Left renal cortex interstitium (tissue), 4 donors: ENCODE measurements around the gene HPS4. TPM values are rescaled to one million over a fixed set of nuclear protein-coding genes. Genes with fewer than 3 reads are reported as not detected.

ENCODE experiments used
- DNase-seq, 4 donors: peaks; one replicate each; pipeline ENCODE4 v3.0.0-alpha.2; 2013; ENCODE audit warnings: low read depth in 4 of 4, low spot score in 2 of 4, missing footprints in 1 of 4
- polyA plus RNA-seq, 4 donors: library from polyadenylated mRNA; unstranded; fragments of 120-200 nt; gene quantifications; one replicate each; pipeline ENCODE4 v1.2.1, GENCODE V29; 2013; ENCODE audit not compliant: insufficient read length in 4 of 4

The HPS4 gene
- polyA plus RNA-seq, 4 donors, result 27.8 to 42.2 (median 36.5) TPM

DNA sequence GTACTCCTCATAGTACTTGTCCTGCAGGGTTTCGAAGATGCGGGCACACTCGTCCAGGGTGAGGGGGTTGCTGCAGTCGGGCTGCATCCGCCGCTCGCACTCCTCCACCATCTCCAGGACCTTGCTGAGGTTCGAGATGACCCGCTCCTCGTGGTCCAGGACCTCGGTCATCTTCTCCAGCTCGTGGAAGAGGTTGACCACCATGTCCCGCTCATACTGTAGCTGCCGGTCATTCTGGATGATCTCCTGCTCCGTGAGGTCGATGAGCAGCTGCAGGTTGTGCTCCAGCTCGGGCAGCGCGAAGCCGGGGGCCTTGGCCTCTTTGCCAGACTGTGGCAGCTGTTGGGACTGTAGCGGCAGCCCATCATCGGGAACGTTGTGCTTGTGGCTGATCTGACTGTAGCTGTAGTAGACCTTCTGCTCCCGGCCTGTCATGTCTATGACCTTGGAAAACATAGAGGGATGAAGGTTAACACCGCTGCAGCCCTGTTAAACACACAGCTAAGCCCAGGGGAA, 15.7 kb upstream of the HPS4 start:
- no peak for DNase-seq

DNA sequence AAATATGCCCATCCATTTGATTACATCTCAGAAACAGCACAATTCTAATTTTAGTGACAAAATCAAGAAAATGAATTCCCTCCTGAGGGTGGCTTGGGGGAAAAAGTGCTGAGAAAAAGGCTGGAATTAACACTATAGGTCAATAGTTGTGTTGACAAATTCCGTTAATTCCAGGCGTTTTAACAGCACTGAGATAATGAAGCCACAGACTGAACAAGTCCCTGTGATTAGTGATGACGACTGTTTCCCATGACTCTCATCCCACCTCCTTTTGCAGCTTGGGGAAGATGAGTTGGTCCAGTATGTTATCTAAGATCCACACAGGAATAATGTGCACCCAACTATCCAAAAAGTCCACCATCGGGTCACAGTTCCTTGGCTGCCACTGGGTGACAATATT, 12.9 kb upstream of the HPS4 start:
- no peak for DNase-seq

DNA sequence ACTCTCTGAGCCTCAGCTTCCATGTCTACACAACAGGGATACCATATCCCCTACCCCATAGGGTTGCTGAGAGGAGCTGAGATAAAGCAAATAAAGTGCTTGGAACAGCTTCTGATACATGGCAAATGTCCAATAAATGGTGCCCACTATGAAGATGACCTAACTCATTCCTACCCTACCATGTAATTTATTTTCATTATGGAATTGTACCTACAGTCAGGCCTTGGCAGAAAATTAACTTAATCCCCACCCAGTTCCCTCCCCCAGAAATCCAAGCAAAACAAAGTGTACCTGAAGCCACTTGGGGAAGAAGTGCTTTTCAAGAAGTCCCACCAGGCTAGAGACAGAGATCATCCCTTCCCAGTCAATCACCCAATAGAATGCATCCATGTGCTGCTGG, 10.9 kb upstream of the HPS4 start:
- no peak for DNase-seq

DNA sequence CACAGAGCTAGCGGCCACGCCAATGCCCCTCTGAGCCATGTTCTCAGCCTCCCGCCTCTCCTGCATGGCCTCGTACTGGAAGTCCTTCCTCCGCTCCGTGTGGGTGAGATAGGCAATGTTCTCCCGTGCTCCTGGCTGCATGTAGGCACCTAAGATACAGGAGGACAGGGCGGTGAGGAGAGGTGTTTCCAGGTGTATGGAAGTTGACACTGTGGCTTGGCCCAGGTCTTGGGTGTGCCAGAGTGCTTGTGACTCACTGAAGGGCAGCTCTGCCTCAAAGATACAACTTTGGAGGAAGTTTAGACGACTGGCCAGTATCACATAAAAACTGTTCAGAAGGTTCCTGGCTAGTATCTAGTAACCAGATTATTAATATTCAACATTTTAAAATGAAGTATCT, 8.6 kb upstream of the HPS4 start:
- no peak for DNase-seq

DNA sequence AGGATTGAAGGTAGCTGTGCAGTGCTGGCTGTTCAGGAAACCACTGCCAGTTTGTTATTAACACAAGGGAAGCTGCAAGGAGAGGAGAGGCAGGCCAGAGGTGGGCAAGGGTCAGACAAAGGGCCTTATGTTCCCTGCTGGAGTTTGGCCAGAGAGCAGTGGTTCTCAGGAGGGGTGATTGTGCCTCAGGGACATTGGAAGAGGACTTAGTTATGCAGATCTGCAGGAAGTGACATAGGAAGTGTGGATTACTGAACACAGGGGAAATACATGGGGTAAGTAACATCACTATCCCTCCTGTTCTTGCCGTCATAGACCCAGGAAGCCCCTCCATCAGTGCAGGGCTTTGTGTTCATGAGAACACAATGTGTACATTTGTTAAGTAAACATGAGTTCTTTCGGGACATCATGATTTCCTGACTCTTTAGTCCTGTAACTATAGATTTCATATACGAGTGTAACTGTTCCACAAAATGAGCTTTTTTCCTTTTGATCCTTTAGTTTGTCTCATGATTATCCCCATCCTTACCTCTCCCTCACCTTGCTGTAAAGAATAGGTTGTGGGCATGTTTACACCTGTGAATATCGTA, 6.0 kb upstream of the HPS4 start:
- DNase-seq, result no peak

DNA sequence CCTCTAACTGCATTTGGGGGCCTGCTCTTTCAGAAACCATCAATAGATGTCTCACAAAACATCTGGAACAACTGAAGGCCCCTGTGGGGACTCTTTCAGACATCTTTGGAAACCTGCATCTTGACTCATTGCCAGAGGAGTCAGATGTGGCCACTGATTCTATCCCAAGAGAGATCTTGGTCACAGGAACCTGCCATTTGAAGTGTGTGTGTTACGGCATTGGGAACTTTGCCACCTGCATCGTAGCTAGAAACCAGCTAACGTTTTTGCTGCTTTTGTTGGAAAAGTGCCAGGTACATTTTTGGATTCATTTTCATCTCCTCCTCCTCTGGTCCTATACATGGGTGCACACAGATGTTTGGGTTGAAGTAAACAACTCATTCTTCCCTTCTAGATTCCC, 4.4 kb upstream of the HPS4 start:
- no peak for DNase-seq

DNA sequence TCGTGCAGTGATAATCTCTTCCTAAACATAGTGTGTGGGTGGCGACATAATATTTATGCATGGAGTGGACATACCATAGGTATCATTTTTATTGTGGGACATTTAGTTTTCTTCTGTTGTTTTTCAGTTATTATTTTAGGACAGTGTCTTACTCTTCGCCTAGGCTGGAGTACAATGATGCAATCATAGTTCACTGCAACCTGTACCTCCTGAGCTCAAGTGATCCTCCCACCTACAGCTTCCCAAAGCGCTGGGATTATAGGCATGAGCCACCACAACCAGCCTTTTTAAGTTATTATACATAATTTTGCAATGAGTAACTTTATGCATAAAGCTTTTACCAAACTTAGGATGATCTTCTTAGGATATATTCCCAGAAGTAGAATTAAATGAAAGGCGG, 2.8 kb upstream of the HPS4 start:
- no peak for DNase-seq

DNA sequence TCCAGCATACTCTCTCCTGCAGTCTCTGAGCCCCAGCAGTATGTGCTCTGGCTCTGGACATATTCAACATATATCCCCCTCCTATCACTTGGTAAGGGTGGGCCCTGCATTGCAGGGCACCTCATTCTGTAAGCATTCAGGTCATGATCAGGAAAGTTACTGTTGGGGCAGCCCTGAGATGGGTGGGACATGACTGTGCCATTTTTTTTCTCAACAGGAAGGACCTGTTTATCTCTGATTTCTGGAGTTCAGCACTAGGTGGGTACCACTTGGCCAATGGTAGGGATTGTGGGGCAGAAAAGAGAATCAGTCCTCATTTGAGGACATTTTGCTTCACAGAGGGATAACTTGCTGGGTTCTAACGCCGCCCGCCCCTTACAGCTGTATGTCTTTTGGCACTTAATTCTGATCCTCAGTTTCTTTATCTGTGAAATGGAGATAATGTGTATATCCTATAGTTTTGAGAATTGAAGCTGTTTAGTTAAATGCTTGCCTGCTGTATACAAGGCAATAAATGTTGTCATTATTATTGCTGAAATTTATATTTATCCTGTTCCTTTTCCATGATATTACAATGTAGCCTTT, 2.3 kb upstream of the HPS4 start:
- DNase-seq, result no peak

DNA sequence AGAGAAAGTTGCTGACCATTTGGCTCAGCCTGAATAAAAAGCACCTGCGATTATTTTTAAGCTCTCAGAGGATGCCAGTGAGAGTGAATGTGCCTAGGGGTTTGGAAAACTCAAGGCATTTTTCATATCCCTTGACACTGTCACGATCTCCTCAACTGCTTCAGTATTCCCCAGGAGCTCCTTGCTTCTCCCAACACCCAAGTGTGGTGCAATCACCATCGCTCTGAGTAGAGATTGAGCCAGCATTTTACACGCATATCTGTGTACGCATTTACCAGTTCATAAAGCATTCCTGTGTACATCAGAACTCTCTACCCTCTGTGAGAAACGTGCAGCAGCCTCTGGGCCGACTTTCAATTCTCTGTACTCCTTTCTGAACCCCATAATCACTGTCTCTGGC, 1.4 kb upstream of the HPS4 start:
- no peak for DNase-seq

DNA sequence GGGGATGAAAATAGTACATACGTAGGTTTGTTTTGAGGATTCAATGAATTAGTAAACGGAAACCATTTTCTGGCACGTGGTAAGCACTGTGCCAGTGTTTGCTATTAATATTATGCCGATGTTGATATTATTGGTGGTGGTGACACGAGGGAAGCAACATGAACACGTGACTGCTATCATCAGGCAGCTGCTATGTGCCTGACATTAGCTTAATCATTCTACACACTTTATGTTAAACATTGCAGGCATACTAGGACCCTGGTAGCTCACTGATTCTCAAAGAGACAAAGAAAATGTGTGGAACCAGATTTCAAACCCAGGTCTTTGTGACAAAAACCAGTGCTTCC, 750 bp upstream of the HPS4 start:
- DNase-seq, result no peak

DNA sequence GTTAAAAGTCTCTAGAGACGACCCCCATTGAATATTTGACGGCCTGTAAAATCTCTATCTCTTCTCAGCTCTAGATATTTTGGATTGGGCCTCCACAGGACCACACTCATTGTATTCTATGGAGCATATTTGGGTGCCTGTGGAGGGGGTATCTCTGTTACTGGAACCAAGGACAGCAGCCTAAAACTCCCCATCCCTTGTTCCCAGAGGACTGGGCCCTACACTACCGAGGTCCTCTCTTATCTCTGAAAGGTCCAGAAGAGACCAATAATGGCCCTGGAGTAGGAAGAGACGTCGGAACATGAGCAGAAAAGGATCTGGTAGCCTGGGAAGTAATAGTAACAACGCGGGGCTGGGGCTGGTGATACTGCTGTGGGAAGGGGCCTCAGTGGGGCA, 542 bp downstream of the HPS4 start:
- DNase-seq, result no peak

DNA sequence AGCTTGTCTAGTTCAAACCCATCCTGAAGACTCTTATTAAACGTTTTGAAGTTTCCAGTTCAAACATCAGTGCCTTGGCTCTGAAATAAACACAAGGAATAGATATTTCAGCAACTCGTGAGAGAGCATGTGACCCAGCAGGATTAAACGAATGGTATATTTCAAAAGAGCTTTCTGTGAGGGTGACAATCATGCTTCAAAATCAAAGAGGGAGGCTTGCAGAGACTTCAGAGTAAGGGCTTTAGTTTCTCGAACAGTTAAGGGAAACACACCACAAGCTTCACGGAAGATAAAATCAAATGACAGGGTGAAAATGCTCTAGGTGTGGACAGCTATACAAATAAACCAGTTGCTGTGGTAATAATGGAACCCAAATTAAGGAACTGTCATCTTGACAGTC, 1.4 kb downstream of the HPS4 start:
- DNase-seq, result no peak

DNA sequence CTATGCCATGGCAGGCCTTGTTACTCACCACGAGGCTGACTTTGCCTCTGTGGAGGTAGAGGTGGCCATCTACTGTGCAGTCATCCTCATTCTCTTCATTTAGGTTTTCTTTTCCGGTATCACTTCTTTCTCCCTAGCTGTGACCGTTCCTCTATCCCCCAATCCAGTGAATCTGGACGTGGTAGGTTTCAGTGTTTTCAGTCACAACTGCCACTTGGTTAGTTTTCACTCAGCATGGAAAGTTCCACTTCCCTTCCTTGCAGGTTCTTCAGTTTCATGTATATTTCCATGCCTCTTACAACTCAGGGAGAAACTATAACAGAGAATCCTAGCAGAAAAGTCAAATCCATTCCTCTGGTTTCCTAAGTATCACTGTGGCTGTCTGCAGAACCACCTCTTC, 1.9 kb downstream of the HPS4 start:
- no peak for DNase-seq

DNA sequence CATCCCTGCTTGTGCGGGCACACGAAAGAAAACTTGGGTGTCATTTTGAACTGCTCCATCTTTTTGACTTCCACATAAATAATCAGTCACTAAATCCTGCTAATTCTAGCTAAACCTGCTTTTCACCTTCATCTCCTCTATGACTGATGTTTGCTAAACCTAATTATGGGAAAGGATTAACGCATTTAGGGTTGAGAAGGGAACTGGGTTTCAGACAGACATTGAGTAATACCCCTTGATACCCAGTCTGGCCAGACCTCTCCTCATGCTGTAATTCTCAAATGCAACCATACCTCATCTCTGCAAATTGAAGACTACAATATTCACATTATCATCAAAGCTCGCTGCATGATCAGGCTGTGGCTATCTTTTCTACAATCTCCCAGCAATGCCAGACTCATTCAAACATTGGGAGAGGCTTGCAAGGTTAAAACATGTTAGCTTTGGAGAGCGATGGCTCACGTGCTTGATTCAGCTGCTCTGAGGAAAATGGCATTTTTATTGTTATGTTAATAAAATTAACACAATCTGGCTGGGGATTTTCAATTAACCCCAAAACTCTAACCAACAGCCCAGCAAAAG, 2.4 kb downstream of the HPS4 start:
- DNase-seq, result no peak

DNA sequence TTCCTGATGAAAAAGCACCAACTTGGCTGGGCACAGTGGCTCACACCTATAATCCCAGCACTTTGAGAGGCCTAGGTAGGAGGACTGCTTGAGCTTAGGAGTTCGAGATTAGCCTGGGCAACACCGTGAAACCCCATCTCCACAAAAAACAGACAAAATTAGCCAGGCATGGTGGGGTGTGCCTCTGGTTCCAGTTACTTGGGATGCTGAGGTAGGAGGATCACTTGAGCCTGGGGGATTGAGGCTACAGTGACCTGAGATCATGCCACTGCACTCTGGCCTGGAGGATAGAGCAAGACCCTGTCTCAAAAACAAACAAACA, 3.0 kb downstream of the HPS4 start:
- no peak for DNase-seq

DNA sequence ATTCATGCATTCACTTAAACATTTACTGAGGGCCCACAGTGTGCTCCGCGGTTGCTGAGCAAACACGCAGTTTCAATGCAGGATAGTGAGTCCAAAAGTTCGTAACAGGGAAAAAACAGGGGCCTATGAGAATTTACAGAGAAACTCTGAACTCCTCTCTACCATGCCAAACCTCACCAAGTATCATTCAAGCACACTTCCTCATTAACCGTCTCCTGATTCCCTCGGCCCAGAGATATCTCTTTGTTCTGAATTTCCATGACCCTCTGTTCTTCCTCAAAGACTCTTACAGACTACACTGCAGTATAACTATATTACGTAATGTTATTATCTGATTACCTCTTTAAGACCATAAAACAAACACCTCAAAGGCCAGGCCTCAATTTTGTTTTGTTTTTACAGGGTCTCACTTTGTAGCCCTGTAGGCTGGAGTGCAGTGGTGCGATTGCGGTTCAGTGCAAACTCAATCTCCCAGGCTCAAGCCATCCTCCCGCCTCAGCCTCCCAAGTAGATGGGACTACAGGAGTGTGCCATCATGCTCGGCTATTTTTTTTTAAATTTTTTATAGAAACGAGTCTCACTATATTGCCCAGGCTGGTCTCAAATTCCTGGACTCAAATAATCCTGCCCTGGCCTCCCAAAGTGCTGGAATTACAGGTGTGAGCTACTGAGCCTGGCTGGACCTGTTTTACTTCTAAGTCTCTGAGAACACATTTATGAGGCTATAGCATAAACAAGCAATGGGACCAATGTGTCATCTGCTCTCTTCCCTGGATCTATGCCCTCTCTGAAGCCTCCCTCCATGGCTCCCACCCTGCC, 3.6 kb downstream of the HPS4 start:
- DNase-seq, result no peak

DNA sequence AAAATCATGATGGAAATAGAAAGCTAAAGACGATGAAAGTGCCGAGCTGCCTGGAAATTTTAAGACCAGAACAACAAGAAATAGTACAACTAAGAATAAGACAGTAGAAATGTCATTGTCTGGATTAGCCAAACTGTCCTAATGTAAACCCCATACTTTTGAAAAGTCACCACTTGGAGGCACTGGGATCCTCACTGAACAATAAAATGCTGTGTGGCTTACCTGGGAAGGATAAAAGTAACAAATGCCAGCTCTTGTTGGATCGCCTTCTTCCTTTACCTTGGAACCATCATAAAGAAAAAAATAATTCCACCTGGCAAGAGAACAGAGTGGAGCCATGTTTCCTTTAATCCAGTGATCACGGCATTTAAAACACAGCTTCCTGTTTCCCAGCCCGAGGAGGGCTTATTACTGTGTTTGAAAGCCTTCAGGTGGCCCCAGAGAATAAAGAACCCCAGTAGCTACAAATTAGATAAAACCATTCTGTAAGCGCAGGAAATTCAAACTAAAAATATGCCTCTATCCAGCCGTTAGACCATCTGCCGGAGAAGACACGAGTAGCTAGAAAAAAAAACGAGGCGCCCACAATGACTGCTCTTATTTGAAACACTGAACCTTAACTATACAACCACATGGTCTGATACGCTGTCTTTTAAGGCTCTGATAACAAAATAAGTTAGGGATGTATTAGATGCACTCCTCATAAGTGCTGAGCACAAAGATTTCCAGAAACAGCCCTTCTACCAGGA, 4.4 kb downstream of the HPS4 start:
- DNase-seq, result no peak

DNA sequence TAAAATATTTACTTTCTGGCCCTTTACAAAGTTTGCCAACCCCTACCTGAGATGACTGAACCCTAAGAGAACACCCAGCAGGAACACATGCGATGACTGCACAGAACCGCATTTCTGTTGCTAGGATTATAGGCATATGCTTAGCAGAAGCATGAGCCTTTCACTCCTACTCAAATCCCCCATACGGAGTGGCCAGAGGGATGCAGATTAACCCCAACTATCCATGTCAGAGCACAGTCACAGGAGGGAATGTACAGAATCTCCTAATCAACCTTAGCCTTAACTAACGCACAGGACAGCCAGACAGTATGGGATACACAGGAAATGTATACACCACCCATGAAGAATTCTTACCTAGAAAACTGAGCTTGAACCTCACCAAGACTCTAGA, 6.2 kb downstream of the HPS4 start:
- DNase-seq, result no peak

DNA sequence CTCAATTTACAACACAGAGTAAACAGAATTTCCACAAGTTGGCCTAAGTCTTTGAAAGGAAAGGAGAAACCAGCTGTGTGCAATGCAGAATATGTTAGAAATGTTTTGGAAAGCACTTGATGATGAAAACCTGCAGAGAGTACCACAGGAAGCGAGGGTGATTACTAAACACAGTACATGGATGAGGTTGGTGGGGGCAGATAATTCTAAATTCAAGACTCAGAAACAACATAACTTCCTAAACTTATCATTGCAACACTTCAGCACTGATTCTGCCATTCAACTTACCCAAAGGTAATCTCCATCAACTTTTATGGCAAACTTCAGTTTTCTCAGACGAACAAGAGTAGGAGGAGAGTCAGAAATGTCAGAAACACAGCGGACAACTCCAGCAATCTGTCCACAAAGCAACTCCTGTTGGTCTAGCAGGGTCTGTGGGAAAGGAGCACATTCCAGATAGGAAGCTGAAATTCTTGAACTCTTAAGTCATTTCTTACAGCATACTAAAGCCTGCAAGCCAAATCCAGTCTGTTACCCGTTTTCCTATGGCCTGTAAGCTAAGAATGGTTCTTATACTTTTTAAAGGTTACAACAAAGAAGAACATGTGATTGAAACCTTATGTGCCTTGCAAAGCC, 6.8 kb downstream of the HPS4 start:
- DNase-seq, result no peak

DNA sequence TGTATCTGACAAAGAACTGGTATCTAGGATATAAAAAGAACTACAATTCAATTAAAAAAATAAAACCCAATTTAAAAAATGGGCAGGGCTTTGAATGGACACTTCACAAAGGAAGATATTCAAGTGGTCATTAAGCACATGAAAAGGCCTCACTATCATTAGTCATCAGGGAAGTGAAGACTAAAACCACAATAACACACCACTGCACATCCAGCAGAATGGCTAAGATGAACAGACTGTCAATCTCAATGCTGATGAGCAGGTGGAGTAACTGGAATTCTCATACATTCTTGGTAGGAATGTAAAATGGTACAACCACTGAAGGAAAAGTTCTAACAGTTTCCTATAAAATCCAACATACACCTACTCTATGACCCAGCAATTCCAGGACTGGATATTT, 8.9 kb downstream of the HPS4 start:
- no peak for DNase-seq

DNA sequence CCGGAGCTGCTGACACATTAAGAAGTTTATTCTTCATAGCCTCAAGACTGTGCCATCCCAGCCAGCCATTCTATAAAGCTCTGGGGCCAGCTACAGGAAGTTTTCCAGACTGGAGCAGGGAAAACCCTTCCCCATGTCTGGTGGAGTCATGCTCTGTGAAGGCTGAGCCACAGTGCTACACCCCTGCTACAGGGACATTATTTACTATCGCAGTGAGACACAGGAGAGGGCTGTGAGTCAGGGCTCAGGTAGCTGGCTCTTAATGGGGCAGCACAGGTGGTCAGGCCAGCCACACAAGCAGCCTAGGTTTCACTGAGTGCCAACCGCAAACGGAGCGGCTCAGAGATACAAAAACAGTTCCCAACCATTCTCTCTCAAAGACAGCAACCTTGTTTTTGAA, 12.1 kb downstream of the HPS4 start:
- DNase-seq, result no peak
